Stimulated activated CD4-positive, alpha-beta T cell treated with anti-CD3 and anti-CD28 coated beads, TNF-alpha, amount 100 ng/mL, for 4 hours (primary cell): ENCODE results near the gene PTPRA.
"Not testable (repeated sequence)": the region's sequence is repeated elsewhere in the genome, so short reads cannot be mapped to it uniquely, and the experiment has no call there.

Experiments
- DNase-seq, 3 experiments: peaks; one replicate each; pipeline ENCODE4 v3.0.0-alpha.2; 2020; ENCODE audit warnings: low read depth in 3 of 3

PTPRA gene, protein sequence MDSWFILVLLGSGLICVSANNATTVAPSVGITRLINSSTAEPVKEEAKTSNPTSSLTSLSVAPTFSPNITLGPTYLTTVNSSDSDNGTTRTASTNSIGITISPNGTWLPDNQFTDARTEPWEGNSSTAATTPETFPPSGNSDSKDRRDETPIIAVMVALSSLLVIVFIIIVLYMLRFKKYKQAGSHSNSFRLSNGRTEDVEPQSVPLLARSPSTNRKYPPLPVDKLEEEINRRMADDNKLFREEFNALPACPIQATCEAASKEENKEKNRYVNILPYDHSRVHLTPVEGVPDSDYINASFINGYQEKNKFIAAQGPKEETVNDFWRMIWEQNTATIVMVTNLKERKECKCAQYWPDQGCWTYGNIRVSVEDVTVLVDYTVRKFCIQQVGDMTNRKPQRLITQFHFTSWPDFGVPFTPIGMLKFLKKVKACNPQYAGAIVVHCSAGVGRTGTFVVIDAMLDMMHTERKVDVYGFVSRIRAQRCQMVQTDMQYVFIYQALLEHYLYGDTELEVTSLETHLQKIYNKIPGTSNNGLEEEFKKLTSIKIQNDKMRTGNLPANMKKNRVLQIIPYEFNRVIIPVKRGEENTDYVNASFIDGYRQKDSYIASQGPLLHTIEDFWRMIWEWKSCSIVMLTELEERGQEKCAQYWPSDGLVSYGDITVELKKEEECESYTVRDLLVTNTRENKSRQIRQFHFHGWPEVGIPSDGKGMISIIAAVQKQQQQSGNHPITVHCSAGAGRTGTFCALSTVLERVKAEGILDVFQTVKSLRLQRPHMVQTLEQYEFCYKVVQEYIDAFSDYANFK

DNA sequence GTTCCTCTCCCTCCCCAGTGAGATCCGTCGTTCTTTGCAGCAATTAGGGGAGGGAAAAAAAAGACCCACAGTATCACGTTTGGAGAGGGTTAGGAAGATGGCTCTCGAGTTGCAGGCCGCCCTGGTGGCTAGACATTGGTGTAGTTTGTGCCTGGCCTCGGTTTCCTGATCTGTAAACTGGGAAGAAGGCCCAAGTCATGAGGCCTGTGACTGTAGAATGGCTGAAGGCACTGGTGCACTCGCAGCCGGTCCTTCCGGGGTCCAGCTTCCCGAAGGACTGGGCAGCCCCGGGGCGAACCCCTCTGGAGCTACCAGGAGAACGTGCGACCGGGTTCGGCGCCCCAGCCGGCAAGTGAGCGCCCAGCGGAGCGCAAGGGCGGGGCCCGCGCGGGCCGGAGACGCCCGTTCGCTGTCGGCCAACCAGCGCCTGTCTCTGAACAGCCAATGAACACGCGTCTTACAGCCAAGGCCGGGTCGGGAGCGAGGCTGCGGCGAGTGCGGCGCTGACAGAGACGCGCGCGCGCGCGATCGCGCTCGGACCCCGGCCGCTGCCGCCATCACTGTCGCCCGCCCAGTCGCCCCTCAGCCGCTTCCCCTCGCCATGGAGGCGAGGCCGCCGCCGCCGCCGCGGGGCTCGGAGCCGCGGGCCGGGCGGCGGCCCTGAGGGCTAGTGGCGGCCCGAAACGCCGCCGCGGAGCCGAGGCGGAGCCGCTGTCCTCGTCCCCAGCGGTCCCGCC is at the start of gene PTPRA:
Gene PTPRA (plus strand): TSS at position 472 of the 737 bp plus-strand sequence. CDS start 90,797 bp downstream, outside the sequence.
- peak; percentile 79 to 87 (median 82) for DNase-seq

DNA sequence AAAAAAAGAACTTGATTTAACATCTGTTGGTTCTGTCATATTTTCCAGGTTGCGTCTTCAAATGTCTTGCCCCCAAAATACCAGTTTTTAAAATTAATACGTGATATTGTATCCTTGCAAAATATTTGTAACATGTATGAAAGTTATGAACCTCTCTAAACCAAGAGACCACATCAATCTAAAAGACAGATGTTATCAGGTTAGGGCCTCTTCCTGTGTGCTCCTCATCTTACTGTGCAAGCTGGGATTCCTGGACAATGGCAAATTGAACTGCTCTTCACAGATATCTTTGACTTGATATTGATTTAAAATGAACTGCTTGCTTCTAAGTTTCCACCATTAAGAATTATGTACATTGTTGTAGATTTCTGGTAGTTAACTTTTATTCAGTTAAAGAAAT is 47.5 kb upstream of the PTPRA start:
- DNase-seq = no peak

DNA sequence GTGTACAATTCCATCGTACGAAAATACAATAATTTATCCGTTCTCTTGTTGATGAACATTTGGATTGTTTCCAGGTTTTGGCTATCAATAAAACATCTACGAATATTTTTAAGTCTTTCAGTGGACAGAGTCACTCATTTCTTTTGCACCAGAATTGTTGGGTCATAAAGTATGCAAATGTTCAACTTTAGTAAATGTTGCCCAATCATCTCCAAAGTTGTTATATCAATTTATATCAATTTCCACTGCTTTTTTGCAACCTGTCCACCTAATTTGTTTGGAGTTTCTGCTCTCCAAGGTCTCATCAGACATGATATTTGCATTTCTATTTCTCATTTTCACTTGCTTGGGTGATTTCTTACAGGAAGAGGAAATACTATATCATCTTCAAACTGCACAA is 46.6 kb upstream of the PTPRA start:
- no peak for DNase-seq

DNA sequence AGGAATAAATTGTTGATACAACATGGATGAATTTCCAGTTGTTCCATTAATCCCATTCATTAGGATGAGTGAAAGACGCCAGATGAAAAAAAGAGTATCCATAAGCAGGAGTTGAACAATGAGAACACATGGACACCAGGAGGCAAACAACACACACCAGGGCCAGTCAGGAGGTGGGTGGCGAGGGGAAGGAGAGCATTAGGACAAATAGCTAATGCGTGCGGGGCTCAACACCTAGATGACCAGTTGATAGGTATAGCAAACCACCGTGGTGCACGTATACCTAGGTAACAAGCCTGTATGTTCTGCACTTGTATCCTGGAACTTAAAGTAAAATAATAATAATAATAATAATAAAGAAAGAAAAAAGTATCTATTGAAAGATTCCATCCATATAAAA is 43.9 kb upstream of the PTPRA start:
- DNase-seq = no peak

DNA sequence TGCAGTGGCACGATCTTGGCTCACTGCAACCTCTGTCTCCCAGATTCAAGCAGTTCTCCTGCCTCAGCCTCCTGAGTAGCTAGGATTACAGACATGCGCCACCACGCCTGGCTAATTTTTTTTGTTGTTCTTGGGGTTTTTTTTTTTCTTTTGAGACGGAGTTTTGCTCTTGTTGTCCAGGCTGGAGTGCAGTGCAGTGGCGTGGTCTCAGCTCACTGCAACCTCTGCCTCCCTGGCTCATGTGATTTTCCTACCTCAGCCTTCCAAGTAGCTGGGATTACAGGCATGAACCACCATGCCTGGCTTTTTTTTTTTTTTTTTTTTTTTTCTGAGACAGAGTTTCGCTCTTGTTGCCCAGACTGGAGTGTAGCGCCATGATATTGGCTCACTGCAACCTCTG is 42.1 kb upstream of the PTPRA start:
- DNase-seq = not testable (repeated sequence)

DNA sequence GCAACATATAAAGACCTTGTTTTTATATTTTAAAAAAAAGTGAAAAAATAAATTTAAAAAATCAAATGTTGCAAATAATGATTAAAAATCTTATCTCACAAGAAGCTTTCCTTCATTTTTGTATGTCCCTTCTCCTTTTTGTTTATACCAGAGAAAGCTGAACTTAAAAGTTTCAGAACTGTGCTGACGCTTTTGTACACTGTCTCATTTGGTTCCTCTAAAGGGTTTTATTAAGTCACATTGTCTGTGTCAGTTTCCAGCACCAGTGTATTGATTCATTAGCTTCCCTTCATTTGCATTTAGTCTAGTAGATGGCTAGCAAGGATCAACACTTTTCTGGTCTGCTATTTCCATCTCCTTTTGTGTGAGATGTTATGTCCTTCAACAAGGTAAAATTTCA is 39.5 kb upstream of the PTPRA start:
- no peak for DNase-seq

DNA sequence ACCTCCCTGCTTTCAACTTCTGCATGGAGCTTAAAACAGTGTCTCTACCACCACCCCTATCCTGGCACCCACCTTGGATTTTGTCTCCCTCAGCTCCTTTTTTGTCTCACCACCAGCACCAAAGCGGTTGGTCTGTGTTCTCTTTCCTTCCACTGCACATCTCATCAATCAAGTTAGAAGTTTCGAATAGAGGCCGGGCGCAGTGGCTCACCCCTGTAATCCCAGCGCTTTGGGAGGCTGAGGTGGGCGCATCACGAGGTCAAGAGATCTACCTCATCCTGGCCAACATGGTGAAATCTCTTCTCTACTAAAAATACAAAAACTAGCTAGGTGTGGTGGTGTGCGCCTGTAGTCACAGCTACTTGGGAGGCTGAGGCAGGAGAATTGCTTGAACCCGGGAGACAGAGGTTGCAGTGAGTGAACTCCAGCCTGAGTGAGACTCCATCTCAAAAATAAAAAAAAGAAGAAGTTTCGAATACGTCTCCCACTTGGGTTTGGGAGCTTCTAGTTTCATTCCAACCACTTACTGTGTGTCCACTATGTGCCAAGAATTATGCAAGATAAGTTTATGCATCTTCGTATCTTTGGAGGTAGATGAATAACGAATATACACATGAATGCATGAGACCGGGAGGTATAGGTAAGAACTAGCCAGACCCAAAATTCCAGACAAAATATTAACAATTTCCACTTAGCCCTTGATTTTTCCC is 38.7 kb upstream of the PTPRA start:
- no peak for DNase-seq

DNA sequence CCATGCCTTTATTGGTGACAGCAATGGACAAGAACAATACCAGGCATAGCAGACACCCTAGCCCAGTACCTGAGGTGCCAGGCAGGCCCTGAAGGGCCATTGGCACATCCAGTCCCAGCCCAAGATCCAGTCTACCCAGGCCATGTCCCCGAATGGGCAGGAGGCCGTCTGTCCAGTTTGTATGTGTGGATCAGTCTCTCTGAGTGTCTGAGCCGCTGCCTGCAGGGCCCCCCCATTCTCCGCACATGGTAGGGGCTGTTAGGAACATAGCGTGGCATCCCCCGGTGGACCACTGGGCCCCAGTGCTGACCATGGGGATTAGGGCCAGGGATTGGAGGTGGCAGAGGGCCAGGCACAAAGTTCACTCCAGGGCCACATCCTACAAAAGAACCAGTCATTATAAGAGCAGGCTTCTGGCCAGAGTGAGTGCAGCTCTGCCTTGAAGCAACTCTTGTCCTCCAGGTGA is 37.9 kb upstream of the PTPRA start:
- no peak for DNase-seq

DNA sequence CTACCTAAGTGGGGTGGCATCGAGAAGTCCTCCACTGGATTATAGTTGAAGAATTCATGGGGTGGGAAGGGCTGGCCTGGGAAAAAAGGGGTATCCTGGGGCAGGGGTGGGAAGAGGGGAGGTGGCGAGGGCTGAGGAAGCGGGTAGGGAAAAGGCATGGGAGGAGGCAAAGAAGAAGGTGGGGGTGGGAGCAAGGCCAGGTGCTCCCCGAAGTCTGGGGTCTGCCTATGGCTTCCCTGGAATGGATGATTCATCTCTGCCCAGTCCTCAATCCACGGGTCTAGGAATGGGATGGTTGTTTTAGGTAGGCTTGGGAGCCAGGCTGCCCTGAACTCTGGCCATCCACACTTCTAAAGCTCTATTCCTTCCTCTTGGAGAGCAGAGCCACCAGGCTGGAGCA is 37.2 kb upstream of the PTPRA start:
- DNase-seq = no peak

DNA sequence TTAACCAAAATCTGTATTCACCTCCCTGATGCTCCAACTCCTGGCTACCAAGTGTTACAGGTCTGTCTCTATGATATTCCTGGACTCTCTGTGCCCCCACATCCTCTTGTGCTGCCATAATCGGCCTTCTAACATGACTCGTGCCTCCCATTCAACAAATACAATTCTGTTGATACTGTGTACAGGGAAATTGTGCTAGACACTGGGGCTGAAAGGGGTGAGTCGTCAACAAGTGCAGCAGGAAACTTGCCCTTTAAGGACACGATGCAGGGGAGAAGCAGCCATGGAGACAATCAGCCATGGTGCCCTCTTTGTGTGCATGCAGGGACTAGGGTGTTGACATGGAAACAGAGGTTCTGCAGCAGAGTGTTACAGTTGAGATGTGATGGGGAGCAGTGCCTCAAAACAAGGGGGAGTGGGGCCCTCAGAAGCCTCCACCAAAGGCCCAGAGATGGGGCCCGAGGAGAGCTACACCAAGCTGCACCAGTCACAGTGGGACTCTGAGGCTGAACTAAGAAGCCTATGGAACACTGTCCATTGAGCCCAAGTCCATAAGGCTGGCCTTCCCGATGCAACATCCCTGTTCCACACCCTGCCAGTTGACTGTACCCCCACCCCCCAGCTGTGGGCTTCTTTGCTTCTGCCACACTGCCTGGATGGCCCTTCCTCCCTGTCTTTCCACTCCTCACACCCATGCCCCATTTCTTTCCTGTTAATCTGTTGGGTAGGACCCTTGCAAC is 35.9 kb upstream of the PTPRA start:
- no peak for DNase-seq

DNA sequence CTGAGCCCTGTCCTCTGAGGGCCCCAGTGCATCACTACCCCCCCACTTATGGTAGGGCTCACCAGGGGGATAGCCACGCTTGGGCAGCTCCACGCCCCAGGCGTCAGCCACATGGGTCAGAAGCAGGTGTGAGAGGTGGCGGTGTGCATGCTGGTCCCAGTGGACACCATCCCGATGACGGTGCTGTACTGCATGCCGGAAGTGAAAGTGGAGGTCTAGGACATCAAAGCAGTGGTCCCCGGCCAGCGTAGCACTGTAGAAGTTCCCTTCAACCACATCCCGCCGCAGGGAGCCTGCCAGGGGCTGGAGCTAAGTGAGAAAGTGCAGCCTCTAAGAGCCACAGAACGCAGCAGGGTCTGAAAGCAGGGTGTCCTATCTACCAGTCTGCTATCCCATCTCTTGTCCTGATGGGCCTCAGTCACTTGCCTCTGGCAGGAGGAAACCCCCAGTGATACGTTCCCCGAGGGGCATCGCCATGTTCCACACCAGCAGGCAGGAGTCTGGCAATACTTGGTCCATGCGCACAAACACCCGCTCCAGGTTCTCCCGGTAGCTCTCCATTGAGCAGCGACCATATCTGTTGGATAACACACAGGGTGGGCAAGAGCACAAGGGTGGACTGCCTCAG is 35.0 kb upstream of the PTPRA start:
- no peak for DNase-seq

DNA sequence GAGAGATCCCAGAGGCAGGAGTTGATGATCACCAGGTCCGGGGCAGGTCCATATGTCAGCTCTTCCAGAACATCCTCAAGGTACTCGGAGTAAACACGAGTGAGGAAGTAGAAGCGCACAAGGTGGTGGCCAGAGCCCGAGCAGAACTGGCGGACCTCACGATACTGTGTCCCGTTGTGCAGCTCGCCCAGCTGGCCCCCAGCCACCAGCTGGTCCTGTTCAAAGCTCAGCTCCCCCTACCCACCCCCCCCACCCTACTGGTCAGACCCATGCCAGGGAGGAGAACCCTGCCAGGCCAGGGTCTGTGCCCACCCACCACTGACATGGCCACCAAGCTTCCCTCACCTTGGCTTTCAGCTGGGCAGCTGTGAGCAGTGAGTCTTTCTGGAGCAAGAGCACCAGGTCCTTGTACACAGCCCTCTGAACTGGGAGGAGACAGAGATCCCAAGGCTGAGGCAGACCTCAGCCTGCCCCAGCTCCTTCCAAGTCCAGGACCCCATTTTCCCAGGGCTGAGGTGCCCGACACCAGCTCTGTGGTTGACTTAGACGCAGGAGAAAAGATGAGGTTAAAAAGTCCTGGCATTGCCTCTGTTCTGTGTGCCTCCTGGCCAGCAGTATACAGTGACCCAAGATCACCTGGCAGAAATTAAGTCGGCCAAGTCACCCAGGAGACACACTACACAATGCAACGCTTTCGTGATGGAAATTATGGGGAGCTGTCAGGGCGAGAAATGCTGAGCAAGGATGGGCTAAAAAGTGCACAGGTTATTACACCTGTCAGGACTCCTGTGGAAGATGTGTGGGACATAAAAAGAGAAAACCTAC is 34.2 kb upstream of the PTPRA start:
- DNase-seq = no peak

DNA sequence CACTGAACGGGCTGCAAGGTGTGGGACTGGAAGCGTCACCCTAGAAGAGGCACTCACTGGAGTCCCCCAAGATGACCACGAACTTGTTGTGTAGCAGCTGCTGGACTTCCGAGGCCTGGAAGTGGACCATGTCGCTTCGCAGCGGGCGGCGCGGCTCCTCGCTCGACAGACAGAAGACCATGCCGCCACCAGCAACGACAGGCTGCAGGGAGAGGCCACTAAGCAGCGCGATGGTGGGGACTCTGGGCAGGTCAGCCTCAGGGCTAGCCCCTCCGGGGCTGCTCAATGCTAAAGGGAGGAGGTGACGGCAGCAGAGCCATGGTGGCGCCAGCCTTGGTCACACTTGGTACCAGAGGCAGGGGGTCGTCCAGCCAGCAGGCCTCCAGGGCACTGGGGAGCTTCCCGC is 33.5 kb upstream of the PTPRA start:
- no peak for DNase-seq

DNA sequence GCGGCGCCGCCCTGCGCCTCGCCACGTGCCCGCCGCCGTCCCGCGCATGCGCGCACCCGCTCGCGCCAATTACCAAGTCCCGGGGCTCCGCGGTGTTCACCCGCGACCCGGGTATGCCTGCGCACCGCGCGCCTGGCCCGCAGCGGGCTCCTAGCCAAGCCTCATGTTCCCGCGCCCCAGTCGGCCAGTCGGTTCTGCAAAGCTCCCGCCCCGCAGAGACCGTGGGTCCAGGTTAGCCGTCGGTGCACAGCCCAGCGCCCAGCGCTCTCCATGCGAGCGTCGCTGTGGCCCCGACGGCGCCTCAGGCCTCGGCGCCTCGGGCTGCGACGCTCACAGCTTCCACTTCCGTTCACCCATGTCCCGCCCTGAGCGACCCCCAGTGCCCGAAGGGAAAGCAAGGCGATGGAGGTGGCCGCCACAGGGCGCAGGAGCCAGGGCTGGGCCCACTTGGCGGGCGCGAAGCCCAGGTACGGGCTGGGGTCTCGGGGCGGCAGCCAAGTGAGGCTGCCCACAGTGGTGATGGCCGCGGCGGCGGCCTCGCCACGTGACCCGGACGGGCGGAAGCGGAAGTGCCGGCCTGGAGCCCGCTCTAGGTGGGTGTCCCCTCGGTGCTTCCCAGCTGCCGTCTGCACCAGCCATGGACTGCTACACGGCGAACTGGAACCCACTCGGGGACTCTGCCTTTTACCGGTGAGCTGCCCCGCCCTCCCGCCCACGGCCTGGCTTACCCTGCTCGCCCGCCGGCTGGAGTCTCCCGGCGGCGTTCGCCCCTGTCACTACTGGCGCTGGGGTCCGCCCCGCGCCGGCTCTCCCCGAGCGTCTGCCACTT is 32.9 kb upstream of the PTPRA start, which contains the start of the genes PCED1A and VPS16:
Gene PCED1A (minus strand): TSS at position 518 of the 829 bp plus-strand sequence. CDS start 743 bp downstream, outside the sequence.
Gene VPS16 (plus strand): TSS at position 608 of the 829 bp plus-strand sequence. CDS start 30 bp downstream, at position 638.
- DNase-seq = peak; percentile 76 to 89 (median 82)

DNA sequence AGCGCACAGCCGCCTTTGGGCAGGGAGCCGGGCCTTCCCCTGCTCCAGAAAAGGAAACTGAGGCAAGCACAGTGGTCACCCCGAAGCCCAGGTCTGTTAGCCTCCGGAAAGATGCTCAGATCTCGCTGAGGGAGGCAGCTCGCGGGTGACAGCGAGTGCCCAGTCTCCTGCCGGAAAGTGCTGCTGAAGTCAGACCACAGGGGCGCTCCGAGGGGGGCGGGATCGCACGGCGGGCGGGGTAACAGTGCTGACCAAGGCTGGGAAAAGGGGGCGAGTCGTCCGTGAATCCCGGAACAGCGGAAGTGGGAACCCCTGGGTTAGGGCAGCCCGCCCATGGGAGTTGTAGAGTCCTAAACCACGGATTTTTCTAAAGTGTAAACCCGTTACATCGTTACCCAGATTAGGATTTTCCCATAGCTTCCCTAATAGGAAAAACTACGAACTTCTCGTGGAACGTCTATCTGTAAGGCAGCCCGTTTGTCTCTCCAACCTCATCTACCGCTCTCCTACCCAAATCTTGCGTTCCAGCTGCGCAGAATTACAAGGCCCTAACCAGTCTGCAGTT is 32.2 kb upstream of the PTPRA start:
- DNase-seq = peak in 2 of 3 experiments; percentile 13 to 20

DNA sequence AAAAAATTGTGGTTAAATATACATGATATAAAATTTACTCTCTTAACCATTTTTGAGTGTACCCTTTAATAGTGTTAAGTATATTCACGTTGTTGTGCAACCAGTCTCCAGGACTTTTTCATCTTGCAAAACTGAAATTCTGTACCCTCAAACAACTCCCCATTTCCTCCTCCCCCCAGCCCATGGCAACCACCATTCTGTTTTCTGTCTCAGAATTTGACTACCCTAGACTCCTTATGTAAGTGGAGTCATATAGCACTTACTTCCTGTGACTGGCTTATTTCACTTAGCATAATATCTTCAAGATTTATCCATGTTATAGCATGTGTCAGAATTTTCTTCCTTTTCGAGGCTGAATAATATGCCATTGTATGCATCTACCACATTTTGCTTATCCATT is 27.7 kb upstream of the PTPRA start:
- DNase-seq = no peak

DNA sequence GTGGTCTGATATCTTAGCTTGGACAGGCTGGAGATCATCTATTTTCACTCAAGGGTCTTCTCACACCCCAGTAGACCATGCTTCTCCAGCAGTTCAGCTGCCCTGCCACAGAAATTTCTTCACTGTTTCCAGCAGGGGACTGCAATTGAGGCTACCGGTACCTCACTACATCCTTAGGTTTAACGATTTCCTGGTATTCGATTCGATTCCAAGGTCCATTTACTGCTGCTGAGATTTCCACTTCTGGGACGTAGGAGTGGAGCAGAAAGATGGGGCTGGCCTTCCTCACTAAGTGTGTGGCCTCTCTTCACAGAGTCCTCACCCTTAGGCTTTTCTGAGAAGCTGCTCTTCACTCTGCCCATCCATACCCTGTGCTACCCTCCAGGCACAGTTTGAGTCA is 26.6 kb upstream of the PTPRA start:
- DNase-seq = no peak

DNA sequence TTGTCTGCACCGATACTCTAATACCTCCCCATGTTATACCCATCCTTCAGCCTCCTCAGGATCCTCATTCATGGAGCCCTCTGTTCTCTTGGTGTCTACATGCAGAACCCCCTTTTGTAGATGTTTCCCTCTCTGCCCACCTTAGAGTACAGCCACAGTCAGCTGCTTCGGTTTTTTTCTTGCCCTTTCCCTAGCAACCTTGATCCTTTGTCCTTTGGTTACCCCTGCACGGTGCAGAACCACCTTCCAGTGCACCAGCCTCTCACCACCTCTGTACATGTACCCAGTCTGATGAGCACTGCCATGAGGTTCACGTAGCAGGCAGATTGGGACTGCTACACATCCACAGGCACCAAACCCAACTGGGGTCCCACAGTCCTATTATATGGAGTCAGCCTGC is 25.5 kb upstream of the PTPRA start:
- no peak for DNase-seq
